Coronary artery (tissue), 2 donors: ENCODE results near the gene TMEM132C.
A peak's percentile ranks its signal among the peaks of the same experiment; 100 is the strongest.

Experiments used
- DNase-seq: peaks from one replicate; pipeline ENCODE4 v3.0.0-alpha.2; 2017; ENCODE audit warnings: low spot score
- H3K27ac ChIP-seq, 2 donors: fragments of 200-600 bp; sonication (generic); one replicate each; pipeline ENCODE4 v1.5.1; 2016 to 2019
- H3K4me3 ChIP-seq: fragments of 200-600 bp; sonication (generic); 2 replicates; pipeline ENCODE4 v1.5.1; 2016; ENCODE audit warnings: mild to moderate bottlenecking, moderate library complexity
- TF ChIP-seq, protein P1 (sequence below): fragments of 200-600 bp; sonication (generic); IDR thresholded peaks from one replicate; pipeline ENCODE4 v1.5.1; 2019; ENCODE audit warnings: antibody characterized with exemption

TMEM132C gene

DNA sequence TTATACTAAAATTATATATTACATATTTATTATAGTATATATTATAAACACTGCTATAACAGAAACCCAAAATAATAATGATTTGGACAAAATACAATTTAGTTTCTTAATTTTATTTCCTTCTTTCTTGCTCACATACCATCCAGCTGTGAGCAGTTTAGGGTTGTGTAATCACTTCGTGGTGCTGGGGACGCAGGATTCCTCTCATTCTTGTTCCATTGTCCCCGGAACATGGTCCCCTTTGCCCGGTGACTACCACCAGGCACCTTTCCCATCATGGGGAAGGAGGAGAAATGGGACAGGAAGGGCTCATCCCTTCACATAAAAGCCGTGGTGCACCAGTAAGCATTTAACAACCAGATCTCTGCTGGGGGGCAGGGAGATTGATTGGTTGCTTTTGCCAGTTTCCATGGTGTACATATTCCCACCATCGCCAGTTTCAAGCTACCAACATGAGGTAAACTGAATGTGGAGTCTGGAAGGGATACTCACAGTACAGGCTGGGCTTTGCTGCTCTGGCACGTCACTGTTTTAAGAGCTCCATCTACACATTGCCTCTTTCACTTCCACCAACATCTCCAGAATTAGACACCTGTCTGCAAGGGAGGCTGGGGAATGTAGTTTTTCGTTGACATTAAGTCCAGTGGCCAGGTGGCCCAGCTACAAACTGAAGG, 191.5 kb downstream of the TMEM132C start:
- no peak for DNase-seq
- Histone ChIP-seq H3K27ac (no peak overlapping the region), H3K4me3 (no peak overlapping the region)
- TF ChIP-seq, protein P1, sequence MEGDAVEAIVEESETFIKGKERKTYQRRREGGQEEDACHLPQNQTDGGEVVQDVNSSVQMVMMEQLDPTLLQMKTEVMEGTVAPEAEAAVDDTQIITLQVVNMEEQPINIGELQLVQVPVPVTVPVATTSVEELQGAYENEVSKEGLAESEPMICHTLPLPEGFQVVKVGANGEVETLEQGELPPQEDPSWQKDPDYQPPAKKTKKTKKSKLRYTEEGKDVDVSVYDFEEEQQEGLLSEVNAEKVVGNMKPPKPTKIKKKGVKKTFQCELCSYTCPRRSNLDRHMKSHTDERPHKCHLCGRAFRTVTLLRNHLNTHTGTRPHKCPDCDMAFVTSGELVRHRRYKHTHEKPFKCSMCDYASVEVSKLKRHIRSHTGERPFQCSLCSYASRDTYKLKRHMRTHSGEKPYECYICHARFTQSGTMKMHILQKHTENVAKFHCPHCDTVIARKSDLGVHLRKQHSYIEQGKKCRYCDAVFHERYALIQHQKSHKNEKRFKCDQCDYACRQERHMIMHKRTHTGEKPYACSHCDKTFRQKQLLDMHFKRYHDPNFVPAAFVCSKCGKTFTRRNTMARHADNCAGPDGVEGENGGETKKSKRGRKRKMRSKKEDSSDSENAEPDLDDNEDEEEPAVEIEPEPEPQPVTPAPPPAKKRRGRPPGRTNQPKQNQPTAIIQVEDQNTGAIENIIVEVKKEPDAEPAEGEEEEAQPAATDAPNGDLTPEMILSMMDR, result no peak

DNA sequence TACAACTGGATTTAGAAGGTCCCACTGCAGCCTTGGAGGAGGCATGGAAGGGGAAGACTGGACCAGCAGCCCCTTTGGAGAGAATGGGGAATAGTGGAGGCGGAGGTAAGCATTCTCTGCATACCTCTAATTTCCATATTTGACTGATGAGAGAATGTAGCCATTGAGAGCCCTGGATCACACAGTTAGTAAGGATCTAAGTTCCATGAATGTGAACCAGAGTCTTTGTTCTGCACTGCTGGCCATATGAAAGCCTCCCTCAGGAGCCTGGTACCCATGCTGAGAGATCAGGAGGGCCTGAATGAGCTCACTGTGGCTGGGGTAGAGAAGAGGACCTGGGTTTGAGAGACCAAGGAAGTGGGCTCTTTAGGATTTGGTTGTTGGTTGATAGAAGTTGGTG, 192.1 kb downstream of the TMEM132C start:
- TF ChIP-seq, protein P1, result no peak
- DNase-seq, result no peak
- no peak overlapping the region for H3K4me3 ChIP-seq

DNA sequence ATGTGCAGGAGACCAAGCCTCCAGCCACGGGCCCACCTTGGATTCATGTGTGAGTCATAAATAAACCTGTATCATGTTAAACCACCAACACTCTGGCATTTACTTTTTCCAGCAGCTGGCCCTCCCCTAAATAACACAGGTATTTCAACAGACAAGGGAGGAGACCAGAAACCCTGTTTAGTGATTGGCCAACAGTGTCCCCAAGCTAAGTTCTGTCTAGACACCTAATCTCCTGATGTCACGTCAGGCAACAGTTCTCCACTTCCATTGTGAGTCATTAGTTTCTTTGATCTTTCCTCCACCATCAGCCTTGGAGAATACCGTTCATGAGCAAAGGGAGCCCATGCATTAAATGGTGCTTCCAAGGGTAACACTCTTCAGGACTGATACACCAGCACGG, 196.9 kb downstream of the TMEM132C start:
- H3K27ac ChIP-seq, result no peak overlapping the region
- no peak overlapping the region for H3K4me3 ChIP-seq
- no peak for DNase-seq
- TF ChIP-seq, protein P1, result no peak

More for the DNA sequence above, 192.1 kb downstream of the TMEM132C start:
- no peak overlapping the region for H3K27ac ChIP-seq

DNA sequence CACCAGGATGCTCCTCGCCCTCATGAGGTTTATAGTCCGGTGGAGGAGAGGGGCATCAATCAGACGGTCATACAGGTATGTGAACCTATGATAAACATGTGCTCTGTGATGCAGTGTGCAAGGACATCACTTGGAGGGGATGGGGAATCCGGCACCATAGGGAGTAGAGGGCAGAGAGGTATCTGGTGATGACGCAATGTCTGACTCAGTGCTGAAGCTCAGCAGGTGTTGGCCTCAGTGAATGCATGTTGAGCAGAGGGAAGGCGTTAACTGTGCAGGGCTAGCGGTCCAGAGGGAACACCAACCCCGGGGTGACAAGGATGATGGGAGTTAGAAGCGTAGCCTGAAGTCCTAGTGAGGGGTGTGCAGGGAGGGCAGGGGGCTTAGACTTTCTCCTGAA, 200.9 kb downstream of the TMEM132C start:
- no peak for DNase-seq
- Histone ChIP-seq H3K4me3 (no peak overlapping the region), H3K27ac (no peak overlapping the region)
- TF ChIP-seq, protein P1, result no peak

DNA sequence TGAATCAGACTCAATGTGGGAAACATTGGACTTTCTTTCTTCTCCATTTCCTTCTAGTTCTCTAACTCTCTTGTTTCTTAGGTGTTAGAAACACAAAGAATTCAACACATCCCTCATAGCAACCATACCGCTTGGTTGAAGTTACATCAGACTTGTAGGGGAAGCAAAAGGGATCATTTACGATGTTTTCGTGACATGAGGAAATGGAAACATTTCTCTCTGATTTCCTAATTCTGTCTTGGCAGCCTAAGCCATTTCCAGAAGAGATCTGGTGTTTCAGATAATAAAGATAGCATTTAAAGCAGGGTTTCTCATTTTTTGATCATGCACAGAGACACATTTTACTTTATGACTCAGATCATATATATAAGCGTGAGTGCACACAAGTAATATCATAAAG, 202.0 kb downstream of the TMEM132C start:
- no peak for DNase-seq
- TF ChIP-seq, protein P1, result no peak
- Histone ChIP-seq H3K27ac (no peak overlapping the region), H3K4me3 (no peak overlapping the region)

DNA sequence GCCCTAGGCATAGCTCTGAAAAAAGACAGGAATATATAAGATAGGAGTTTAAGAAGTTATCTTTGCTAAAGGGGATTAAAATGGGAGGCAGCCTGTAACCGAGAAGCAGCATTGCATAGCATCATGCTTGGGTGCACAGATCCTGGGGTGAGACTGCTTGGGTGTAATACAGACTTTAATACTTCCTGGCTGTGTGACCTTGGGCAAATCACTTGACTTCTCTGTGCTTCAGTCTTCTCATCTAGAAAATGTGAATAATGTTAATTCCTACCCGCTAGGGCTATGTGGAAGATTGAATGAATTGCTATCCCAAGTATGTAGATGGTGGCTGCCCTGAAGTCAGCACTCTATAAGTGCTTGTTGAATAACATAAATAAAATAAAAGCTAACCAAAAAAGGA, 204.5 kb downstream of the TMEM132C start:
- no peak for DNase-seq
- H3K27ac ChIP-seq, result no peak overlapping the region
- H3K4me3 ChIP-seq, result no peak overlapping the region
- TF ChIP-seq, protein P1, result no peak

DNA sequence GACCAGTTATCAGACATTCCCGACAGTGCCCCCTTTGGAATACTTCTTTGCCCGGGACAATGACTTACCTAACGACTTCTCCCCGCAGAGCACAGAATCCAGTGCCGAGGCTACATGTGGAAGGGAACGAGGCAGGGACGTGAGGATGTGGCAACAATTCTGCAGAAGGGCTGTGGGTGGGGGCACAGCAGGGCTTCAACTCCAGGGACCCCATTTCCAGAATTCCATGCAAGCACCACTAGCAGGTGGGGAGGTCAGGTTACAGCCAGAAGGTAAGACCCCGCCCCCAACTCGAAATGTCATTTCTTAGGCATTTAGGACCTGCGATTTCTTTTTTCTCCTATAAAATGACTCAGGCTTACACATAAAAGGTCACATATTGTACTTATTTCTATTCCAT, 207.9 kb downstream of the TMEM132C start:
- Histone ChIP-seq H3K27ac (no peak overlapping the region), H3K4me3 (no peak overlapping the region)
- TF ChIP-seq, protein P1, result no peak
- peak; percentile 17 for DNase-seq
